Ishikawa (cell line): Measurements from ENCODE around the gene CPSF6.

ENCODE experiments used
- CEBPB ChIP-seq: IDR thresholded peaks from 2 replicates; pipeline ENCODE4 v1.6.1; 2012
- ZBTB7A ChIP-seq: IDR thresholded peaks from 2 replicates; pipeline ENCODE4 v1.6.1; 2012; ENCODE audit warnings: low read depth
- TF ChIP-seq, protein P1 (sequence below): IDR thresholded peaks from 2 replicates; pipeline ENCODE4 v1.6.1; 2012

DNA sequence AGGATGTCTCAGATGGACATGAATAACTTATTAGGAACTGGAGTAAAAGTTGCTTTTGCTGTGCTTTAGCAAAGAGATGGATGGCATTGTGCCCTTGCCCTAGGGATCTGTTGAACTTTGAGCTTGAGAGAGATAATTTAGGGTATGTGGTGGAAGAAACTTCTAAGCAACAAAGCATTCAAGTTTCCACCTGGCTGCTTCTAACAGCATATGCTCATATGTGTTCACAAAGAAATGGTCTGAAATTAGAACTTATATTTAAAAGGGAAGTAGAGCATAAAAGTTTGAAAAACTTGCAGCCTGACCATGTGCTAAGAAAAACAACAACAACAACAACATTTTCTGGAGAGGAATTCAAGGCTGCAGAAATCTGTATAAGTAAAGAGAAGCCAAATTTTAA lies 7.9 kb upstream of the CPSF6 start:
- TF ChIP-seq CEBPB (no peak), ZBTB7A (no peak)
- TF ChIP-seq, protein P1, sequence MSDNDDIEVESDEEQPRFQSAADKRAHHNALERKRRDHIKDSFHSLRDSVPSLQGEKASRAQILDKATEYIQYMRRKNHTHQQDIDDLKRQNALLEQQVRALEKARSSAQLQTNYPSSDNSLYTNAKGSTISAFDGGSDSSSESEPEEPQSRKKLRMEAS = no peak
